ENCODE results near the gene PRDM5.

DNA sequence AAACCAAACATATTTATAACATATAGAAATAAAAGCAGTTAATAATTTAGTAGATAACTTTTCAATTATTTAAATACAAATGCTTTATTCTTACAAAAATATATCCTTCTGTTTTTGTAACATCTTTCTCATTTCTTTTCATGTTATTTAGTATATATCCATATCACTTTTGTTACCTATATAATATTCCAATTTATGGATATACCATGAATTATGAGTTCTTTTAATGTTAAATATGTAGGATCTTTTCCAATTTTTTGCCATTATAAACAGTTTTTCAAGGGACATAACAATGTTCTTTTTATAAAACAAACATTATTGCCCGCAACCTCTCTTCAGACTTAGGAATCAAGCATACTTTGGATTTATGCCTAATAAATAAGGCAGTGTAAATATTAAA lies 151.6 kb downstream of the PRDM5 start:
- no peak for TF ChIP-seq POLR2A (IDR thresholded peaks at IDR 0.05)
- TF ChIP-seq, protein P1, sequence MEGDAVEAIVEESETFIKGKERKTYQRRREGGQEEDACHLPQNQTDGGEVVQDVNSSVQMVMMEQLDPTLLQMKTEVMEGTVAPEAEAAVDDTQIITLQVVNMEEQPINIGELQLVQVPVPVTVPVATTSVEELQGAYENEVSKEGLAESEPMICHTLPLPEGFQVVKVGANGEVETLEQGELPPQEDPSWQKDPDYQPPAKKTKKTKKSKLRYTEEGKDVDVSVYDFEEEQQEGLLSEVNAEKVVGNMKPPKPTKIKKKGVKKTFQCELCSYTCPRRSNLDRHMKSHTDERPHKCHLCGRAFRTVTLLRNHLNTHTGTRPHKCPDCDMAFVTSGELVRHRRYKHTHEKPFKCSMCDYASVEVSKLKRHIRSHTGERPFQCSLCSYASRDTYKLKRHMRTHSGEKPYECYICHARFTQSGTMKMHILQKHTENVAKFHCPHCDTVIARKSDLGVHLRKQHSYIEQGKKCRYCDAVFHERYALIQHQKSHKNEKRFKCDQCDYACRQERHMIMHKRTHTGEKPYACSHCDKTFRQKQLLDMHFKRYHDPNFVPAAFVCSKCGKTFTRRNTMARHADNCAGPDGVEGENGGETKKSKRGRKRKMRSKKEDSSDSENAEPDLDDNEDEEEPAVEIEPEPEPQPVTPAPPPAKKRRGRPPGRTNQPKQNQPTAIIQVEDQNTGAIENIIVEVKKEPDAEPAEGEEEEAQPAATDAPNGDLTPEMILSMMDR (IDR thresholded peaks at IDR 0.05) = no peak

Measured in prostate gland (tissue), 2 donors.